SU-DHL-6 (cell line): Measurements from ENCODE around the gene PTPRG.

ENCODE experiments used
- H2AFZ ChIP-seq: fragments of 200-600 bp; sonication (generic); 2 replicates; pipeline ENCODE4 v1.6.1; 2014; ENCODE audit warnings: low read depth, mild to moderate bottlenecking, moderate library complexity, mixed read lengths, antibody characterized with exemption, low read length; ENCODE audit not compliant: severe bottlenecking
- H3F3A ChIP-seq: fragments of 200-600 bp; shearing (Covaris generic); 2 replicates; pipeline ENCODE4 v1.6.0; 2016; ENCODE audit warnings: antibody characterized with exemption, mild to moderate bottlenecking; ENCODE audit not compliant: insufficient read depth
- H3K27ac ChIP-seq: fragments of 200-600 bp; sonication (generic); 2 replicates; pipeline ENCODE4 v1.5.1; 2016; ENCODE audit warnings: low read depth, mild to moderate bottlenecking, low read length, moderate library complexity, mixed read lengths
- H3K27me3 ChIP-seq: fragments of 200-600 bp; sonication (generic), shearing (Covaris generic); 2 replicates; pipeline ENCODE4 v1.6.0; 2014; ENCODE audit warnings: mild to moderate bottlenecking, low read length
- H3K36me3 ChIP-seq: fragments of 200-600 bp; sonication (generic); 2 replicates; pipeline ENCODE4 v1.6.1; 2014; ENCODE audit warnings: mild to moderate bottlenecking, low read length, mixed read lengths
- H3K4me2 ChIP-seq: fragments of 300-600, 200-600 bp; shearing (Covaris generic), sonication (generic); 2 replicates; pipeline ENCODE4 v1.6.0; 2014; ENCODE audit warnings: low read length, low read depth, mild to moderate bottlenecking; ENCODE audit not compliant: poor library complexity, severe bottlenecking
- H3K4me3 ChIP-seq: fragments of 200-600 bp; sonication (generic); 2 replicates; pipeline ENCODE4 v1.5.1; 2014; ENCODE audit warnings: antibody characterized with exemption, low read length, mild to moderate bottlenecking, mixed read lengths; ENCODE audit not compliant: insufficient read depth, poor library complexity, severe bottlenecking
- H3K79me2 ChIP-seq: fragments of 200-600 bp; sonication (generic); 2 replicates; pipeline ENCODE4 v1.6.1; 2014; ENCODE audit warnings: mild to moderate bottlenecking, low read length, moderate library complexity; ENCODE audit not compliant: insufficient read depth
- H3K9ac ChIP-seq: fragments of 200-600 bp; sonication (generic); 2 replicates; pipeline ENCODE4 v1.7.0; 2014; ENCODE audit warnings: mild to moderate bottlenecking, low read length
- H3K9me2 ChIP-seq: fragments of 200-600 bp; sonication (generic); replicated peaks from 2 replicates; pipeline ENCODE4 v1.6.1; 2014; ENCODE audit warnings: low read length; ENCODE audit not compliant: insufficient read depth
- H3K9me3 ChIP-seq: fragments of 200-600 bp; sonication (generic); 2 replicates; pipeline ENCODE4 v1.6.1; 2014; ENCODE audit warnings: low read length, mixed read lengths; ENCODE audit not compliant: insufficient read depth
- H4K20me1 ChIP-seq: fragments of 200-600 bp; sonication (generic); 2 replicates; pipeline ENCODE4 v1.6.1; 2014; ENCODE audit warnings: low read depth, mild to moderate bottlenecking, antibody characterized with exemption, low read length, moderate library complexity, mixed read lengths
- CTCF ChIP-seq: fragments of 200-600 bp; sonication (generic); IDR thresholded peaks from one replicate; pipeline ENCODE4 v1.5.1; 2017; ENCODE audit warnings: antibody characterized with exemption, mild to moderate bottlenecking, low read length, moderate library complexity; ENCODE audit not compliant: insufficient read depth, poor library complexity, severe bottlenecking
- EZH2phosphoT487 ChIP-seq: fragments of 200-600 bp; sonication (generic), shearing (Covaris generic); conservative IDR thresholded peaks from 2 replicates; pipeline ENCODE4 v1.6.1; 2018; ENCODE audit warnings: mild to moderate bottlenecking, antibody characterized with exemption, low read length, moderate library complexity, mixed read lengths

Gene PTPRG

GRCh38 chr3:62210011-62210410 lies 648.6 kb downstream of the PTPRG start:
- H3K27ac ChIP-seq: no peak overlapping the region
- no peak overlapping the region for H2AFZ ChIP-seq
- no peaks in the 10 kb centered on the region for H3K9me3 ChIP-seq
- H3K9me2 ChIP-seq: no peaks in the 10 kb centered on the region
- H3K36me3 ChIP-seq: no peaks in the 10 kb centered on the region
- no peak for TF ChIP-seq CTCF
- no peak for TF ChIP-seq EZH2phosphoT487
- no peaks in the 10 kb centered on the region for H3K27me3 ChIP-seq
- no peak overlapping the region for H3K9ac ChIP-seq
- no peak overlapping the region for H3K4me3 ChIP-seq
- no peak overlapping the region for H3K4me2 ChIP-seq
- no peaks in the 10 kb centered on the region for H3K79me2 ChIP-seq
- no peaks in the 10 kb centered on the region for H3F3A ChIP-seq
- no peaks in the 10 kb centered on the region for H4K20me1 ChIP-seq

- Histone ChIP-seq H3K4me2 (no peak overlapping the region), H3K27ac (no peak overlapping the region), H3K27me3 (no peaks in the 10 kb centered on the region), H3K9ac (no peak overlapping the region), H3K9me2 (no peaks in the 10 kb centered on the region), H3F3A (no peaks in the 10 kb centered on the region), H3K79me2 (no peaks in the 10 kb centered on the region), H3K36me3 (no peaks in the 10 kb centered on the region), H4K20me1 (no peaks in the 10 kb centered on the region), H2AFZ (no peak overlapping the region), H3K4me3 (no peak overlapping the region), H3K9me3 (no peaks in the 10 kb centered on the region)
- TF ChIP-seq CTCF (no peak), EZH2phosphoT487 (no peak)
Measured at GRCh38 chr3:62211675-62212429, 650.5 kb downstream of the PTPRG start.

GRCh38 chr3:62214850-62215249 lies 653.5 kb downstream of the PTPRG start:
- no peak overlapping the region for H2AFZ ChIP-seq
- H3K9ac ChIP-seq: no peak overlapping the region
- no peaks in the 10 kb centered on the region for H3F3A ChIP-seq
- no peak overlapping the region for H3K27ac ChIP-seq
- no peaks in the 10 kb centered on the region for H3K79me2 ChIP-seq
- H3K9me2 ChIP-seq: no peaks in the 10 kb centered on the region
- no peaks in the 10 kb centered on the region for H3K36me3 ChIP-seq
- no peaks in the 10 kb centered on the region for H4K20me1 ChIP-seq
- H3K9me3 ChIP-seq: no peaks in the 10 kb centered on the region
- H3K27me3 ChIP-seq: no peaks in the 10 kb centered on the region
- H3K4me3 ChIP-seq: no peak overlapping the region
- TF ChIP-seq CTCF (no peak), EZH2phosphoT487 (no peak)
- H3K4me2 ChIP-seq: no peak overlapping the region
